Measurements from ENCODE around the gene MFSD1. TPM values are rescaled to one million over a fixed set of nuclear protein-coding genes. Genes with fewer than 3 reads are reported as not detected.

Gene MFSD1
- total and polyA plus RNA-seq, 9 of the 15 experiments (the other 6 are each of a cell fraction or from before 2014, with no cell fraction given), result 8.7 to 49.5 (median 28.6) TPM

DNA sequence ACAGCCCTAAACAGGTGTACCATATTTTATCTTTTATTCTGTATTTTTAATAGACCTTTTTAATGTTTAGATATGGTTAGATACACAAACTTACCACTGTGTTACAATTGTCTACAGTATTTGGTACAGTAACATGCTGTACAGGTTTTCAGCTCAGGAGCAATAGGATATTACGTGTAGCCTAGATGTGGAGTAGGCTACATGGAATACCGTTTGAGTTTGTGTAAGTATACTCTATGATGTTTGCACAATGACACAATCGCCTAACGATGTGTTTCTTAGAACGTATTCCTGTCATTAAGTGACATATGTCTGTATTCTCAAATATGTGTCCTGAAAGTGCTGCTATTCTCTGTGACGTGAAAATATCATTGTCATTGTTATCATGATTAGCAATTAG lies 62.6 kb downstream of the MFSD1 start:
- CTCF ChIA-PET (ENCODE audit: low intra/inter-chr PET ratio), result no interaction called here

DNA sequence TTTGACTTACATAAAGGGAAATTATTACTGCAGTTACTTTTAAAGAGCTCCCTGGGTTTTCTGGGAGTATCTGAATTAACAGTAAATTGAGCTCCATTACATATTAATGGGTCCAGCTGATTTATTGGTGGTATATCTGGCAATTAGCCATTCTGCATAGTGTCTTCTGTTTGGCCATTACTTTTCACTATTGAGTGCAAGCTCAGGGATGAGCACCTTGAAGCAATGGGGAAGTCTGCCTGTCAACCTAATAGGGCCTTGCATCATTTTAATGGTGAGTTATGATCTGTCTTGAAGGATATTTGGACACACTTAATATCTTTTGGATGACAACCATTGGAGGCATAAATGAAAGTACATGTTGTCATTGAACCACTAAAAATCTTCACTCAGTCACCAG lies 73.8 kb downstream of the MFSD1 start:
- Histone ChIP-seq H3K4me3 (no peak overlapping the region), H4K20me1 (replicated peaks; ENCODE audit: control insufficient read depth, insufficient read depth, low read length) (no peaks in the 10 kb centered on the region), H3K4me1 (replicated peaks in 1 of 2; ENCODE audit: control insufficient read depth in 2 of 2, insufficient read depth in 2 of 2, low read length in 2 of 2) (no peaks in the 10 kb centered on the region), H3K36me3 (ENCODE audit: control insufficient read depth, insufficient read depth, low read length) (no peaks in the 10 kb centered on the region), H3K9ac (ENCODE audit: insufficient read depth in 1 of 2, low read depth in 2 of 2, low read length in 2 of 2) (no peak overlapping the region), H3K27me3 (ENCODE audit: control insufficient read depth in 2 of 2, insufficient read depth in 2 of 2, low read length in 2 of 2) (peaks cover 0 to 2% of the 10 kb centered on the region in 2 experiments; a peak in 1 of 5 replicates), H3K9me1 (ENCODE audit: control insufficient read depth, insufficient read depth, low read length) (no peaks in the 10 kb centered on the region), H3K27ac (ENCODE audit: extremely low read depth, low read depth, low read length) (no peak overlapping the region), H3K79me2 (ENCODE audit: control insufficient read depth, insufficient read depth, low read length) (no peaks in the 10 kb centered on the region), H3K9me3 (replicated peaks; ENCODE audit: control insufficient read depth, insufficient read depth, low read depth, low read length) (no peaks in the 10 kb centered on the region), H2AFZ (ENCODE audit: low read depth, low read length) (no peak overlapping the region), H3K4me2 (ENCODE audit: insufficient read depth, low read length) (no peak overlapping the region)
- ATAC-seq, result no peak
- no TSS peak for BruUV-seq (replicated peaks)
- in situ Hi-C loops (cut with MboI), result no loop called here
- no peak for DNase-seq (ENCODE audit: extremely low read depth in 1 of 4, low spot score in 3 of 4)
- no peak for FAIRE-seq
- intact Hi-C loops (cut with micrococcal nuclease), result no loop called here
- ChIA-PET POLR2A (no interaction called here), CTCF (ENCODE audit: low intra/inter-chr PET ratio) (no interaction called here)
- no peak for TF ChIP-seq SMARCE1 (IDR thresholded peaks at IDR 0.05)
- TF ChIP-seq ILK (tag; IDR thresholded peaks at IDR 0.05; ENCODE audit: borderline replicate concordance, low read depth), result no peak
- no peak for TF ChIP-seq ZNF174 (CRISPR knock-in tag; IDR thresholded peaks at IDR 0.05)
- TF ChIP-seq, protein P1, sequence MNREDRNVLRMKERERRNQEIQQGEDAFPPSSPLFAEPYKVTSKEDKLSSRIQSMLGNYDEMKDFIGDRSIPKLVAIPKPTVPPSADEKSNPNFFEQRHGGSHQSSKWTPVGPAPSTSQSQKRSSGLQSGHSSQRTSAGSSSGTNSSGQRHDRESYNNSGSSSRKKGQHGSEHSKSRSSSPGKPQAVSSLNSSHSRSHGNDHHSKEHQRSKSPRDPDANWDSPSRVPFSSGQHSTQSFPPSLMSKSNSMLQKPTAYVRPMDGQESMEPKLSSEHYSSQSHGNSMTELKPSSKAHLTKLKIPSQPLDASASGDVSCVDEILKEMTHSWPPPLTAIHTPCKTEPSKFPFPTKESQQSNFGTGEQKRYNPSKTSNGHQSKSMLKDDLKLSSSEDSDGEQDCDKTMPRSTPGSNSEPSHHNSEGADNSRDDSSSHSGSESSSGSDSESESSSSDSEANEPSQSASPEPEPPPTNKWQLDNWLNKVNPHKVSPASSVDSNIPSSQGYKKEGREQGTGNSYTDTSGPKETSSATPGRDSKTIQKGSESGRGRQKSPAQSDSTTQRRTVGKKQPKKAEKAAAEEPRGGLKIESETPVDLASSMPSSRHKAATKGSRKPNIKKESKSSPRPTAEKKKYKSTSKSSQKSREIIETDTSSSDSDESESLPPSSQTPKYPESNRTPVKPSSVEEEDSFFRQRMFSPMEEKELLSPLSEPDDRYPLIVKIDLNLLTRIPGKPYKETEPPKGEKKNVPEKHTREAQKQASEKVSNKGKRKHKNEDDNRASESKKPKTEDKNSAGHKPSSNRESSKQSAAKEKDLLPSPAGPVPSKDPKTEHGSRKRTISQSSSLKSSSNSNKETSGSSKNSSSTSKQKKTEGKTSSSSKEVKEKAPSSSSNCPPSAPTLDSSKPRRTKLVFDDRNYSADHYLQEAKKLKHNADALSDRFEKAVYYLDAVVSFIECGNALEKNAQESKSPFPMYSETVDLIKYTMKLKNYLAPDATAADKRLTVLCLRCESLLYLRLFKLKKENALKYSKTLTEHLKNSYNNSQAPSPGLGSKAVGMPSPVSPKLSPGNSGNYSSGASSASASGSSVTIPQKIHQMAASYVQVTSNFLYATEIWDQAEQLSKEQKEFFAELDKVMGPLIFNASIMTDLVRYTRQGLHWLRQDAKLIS (CRISPR knock-in tag; IDR thresholded peaks at IDR 0.05), result no peak
- TF ChIP-seq NUFIP1 (IDR thresholded peaks at IDR 0.05; ENCODE audit: partially characterized antibody), result no peak
- no peak for TF ChIP-seq CCAR2 (IDR thresholded peaks at IDR 0.05; ENCODE audit: low read depth, low read length)
- TF ChIP-seq TAF1 (IDR thresholded peaks at IDR 0.05; ENCODE audit: control insufficient read depth, extremely low read depth, insufficient read depth, low read length, severe bottlenecking), result no peak
- no peak for TF ChIP-seq TFAM (CRISPR knock-in tag; conservative IDR thresholded peaks at IDR 0.05)
- TF ChIP-seq HNRNPLL (IDR thresholded peaks at IDR 0.05; ENCODE audit: low read depth, low read length, poor library complexity, severe bottlenecking), result no peak
- TF ChIP-seq, protein P2, sequence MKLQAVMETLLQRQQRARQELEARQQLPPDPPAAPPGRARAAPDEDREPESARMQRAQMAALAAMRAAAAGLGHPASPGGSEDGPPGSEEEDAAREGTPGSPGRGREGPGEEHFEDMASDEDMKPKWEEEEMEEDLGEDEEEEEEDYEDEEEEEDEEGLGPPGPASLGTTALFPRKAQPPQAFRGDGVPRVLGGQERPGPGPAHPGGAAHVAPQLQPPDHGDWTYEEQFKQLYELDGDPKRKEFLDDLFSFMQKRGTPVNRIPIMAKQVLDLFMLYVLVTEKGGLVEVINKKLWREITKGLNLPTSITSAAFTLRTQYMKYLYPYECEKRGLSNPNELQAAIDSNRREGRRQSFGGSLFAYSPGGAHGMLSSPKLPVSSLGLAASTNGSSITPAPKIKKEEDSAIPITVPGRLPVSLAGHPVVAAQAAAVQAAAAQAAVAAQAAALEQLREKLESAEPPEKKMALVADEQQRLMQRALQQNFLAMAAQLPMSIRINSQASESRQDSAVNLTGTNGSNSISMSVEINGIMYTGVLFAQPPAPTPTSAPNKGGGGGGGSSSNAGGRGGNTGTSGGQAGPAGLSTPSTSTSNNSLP (IDR thresholded peaks at IDR 0.05; ENCODE audit: borderline replicate concordance, low read depth, low read length), result no peak

More for the DNA sequence above, 62.6 kb downstream of the MFSD1 start:
- no peaks in the 10 kb centered on the region for H3K4me1 ChIP-seq (replicated peaks in 1 of 2; ENCODE audit: control insufficient read depth in 2 of 2, insufficient read depth in 2 of 2, low read length in 2 of 2)
- H3K4me2 ChIP-seq (ENCODE audit: insufficient read depth, low read length), result no peak overlapping the region
- no peak for ATAC-seq
- H3K27ac ChIP-seq (ENCODE audit: extremely low read depth, low read depth, low read length), result no peak overlapping the region
- no peaks in the 10 kb centered on the region for H3K9me1 ChIP-seq (ENCODE audit: control insufficient read depth, insufficient read depth, low read length)
- H3K4me3 ChIP-seq, result no peak overlapping the region
- H3K9ac ChIP-seq (ENCODE audit: insufficient read depth in 1 of 2, low read depth in 2 of 2, low read length in 2 of 2), result no peak overlapping the region
- POLR2A ChIA-PET, result interaction anchor here (1.2 kb wide), 1 partner anchor 379 kb away, joined by 5 read pairs; no protein-coding TSS in a partner anchor
- no peak overlapping the region for H2AFZ ChIP-seq (ENCODE audit: low read depth, low read length)
- H3K27me3 ChIP-seq (ENCODE audit: control insufficient read depth in 2 of 2, insufficient read depth in 2 of 2, low read length in 2 of 2), result peaks cover 0 to 4% of the 10 kb centered on the region in 2 experiments; a peak in 1 of 5 replicates
- no peaks in the 10 kb centered on the region for H3K79me2 ChIP-seq (ENCODE audit: control insufficient read depth, insufficient read depth, low read length)
- no peak for FAIRE-seq
- H3K9me3 ChIP-seq (replicated peaks; ENCODE audit: control insufficient read depth, insufficient read depth, low read depth, low read length), result no peaks in the 10 kb centered on the region
- 1% methylated on average over 6 of the region's 6 CpGs for WGBS (ENCODE audit: insufficient coverage, low coverage, missing lambda C conversion rate)
- TF ChIP-seq MAFK (IDR thresholded peaks at IDR 0.05; ENCODE audit: low read length), result no peak
- TF ChIP-seq SRF (CRISPR knock-in tag; IDR thresholded peaks at IDR 0.05), result no peak
- no peak for TF ChIP-seq ARID2 (IDR thresholded peaks at IDR 0.05)
- no peak for TF ChIP-seq RBM39 (optimal IDR thresholded peaks at IDR 0.05; ENCODE audit: low read depth, low read length)
- BruUV-seq (replicated peaks), result no TSS peak
- DNase-seq (ENCODE audit: extremely low read depth in 1 of 4, low spot score in 3 of 4), result no peak
- intact Hi-C loops (cut with micrococcal nuclease), result no loop called here
- in situ Hi-C loops (cut with MboI), result no loop called here
- no peaks in the 10 kb centered on the region for H3K36me3 ChIP-seq (ENCODE audit: control insufficient read depth, insufficient read depth, low read length)
- no peaks in the 10 kb centered on the region for H4K20me1 ChIP-seq (replicated peaks; ENCODE audit: control insufficient read depth, insufficient read depth, low read length)

All from K562 (cell line).